Cerebellar cortex (tissue), 1 donor: Measurements from ENCODE around the gene HECTD4.
"Not testable (repeated sequence)": the region's sequence is repeated elsewhere in the genome, so short reads cannot be mapped to it uniquely, and the experiment has no call there.

Experiments
- DNase-seq: peaks from one replicate; pipeline ENCODE4 v3.0.0-alpha.2; 2015; ENCODE audit warnings: low spot score

Gene HECTD4

DNA sequence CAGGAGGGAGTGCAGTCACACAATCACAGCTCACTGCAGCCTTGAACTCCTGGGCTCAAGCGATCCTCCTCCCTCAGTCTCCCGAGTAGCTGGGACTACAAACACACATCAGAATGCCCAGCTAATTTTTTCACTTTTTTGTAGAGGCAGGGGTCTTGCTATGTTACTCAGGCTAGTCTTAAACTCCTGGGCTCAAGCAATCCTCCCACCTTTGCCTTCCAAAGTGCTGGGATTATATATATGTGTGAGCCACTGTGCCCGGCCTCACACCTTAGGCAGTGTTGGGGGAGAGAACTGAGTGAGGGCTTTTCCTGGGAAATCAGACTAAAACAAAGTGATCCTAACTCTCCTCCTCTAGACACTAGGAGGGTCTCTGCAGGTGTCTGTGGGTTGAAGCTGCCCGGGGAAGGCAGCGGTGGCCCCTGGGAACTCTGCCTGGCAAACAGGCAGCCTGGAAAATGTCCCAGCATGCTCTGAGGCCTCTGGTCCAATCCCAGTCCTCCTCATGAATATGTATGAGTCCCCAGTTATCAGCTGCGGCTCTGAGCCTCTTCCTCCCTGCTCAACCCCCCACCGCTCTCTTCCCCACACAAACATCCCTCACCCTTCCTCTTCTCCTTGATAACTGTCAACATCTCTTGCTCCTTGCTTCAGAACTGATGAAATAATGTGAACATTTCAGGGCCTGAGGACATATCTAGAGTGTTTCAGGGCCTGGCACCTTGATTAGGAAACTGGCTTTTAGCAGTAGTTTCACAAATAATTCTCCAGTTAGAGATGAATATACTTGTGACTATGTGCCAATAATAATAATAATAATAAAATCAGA lies 265.8 kb downstream of the HECTD4 start:
- peak; percentile 60 for DNase-seq

DNA sequence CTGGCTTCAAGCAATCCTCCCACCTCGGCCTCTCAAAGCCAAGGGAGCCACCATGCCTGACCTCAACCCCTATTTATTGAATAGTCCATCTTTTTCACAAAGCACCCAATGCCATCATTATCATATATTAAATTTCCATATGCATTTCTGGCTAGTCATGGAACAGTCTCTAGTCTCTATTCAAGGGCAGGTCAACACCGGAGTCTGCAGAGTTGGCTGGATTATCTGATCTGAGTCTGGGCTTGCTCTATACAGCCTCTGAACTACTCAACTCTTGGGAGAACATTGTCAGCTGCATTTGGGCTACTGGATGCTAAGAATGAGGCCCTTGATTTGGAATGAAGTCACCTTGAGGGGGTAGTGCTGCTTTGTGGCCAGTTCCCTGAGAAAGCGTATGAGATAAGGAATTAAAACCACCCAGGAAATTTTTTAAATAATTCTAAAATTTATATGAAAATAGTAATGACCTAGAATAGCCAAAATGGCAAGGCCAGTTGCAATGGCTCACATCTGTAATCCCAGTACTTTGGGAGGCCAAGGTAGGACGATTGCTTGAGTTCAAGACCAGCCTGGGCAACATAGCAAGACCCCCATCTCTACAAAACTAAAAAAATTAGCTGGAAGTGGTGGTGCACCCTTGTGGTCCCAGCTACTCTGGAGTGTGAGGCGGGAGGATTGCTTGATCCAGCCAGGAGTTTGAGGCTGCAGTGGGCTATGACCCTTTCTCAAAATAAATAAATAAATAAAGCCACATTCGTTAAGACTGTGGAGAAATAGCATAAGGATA lies 266.8 kb downstream of the HECTD4 start:
- DNase-seq, result no peak

- no peak for DNase-seq
Observed at GRCh38 chr12:112112409-112113133, 269.7 kb downstream of the HECTD4 start.

GRCh38 chr12:112111931-112112330 lies 270.3 kb downstream of the HECTD4 start:
- DNase-seq, result no peak

DNA sequence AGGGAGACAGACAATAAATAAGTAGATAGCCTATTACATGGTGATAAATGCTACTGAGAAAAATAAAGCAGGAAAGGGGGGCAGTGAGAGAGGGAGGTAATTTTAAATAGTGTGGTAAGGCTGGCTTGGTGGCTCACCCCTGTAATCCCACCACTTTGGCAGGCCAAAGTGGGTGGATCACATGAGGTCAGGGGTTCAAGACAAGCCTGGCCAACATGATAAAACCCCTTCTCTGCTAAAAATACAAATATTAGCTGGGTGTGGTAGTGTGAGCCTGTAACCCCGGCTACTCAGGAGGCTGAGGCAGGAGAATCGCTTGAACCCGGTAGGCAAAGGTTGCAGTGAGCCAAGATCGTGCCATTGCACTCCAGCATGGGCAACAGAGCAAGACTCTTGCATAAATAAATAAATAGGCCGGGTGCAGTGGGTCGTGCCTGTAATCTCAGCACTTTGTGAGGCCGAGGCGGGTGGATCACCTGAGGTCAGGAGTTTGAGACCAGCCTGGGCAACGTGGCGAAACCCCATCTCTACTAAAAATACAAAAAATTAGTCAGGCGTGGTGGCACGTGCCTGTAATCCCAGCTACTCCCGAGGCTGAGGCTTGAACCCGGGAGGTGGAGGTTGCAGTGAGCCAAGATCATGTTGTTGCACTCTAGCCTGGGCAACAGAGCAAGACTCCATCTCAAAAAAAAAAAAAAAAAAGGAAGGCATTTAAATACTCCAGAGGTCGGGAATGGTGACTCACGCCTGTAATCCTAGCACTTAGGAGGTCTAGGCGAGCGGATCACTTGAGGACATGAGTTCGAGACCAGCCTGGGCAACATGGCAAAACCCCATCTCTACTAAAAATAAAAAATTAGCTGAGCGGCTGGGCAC lies 271.2 kb downstream of the HECTD4 start:
- DNase-seq, result not testable (repeated sequence)
